Superior temporal gyrus (tissue), 1 donor: ENCODE data around the gene CDHR4.
"Not testable (repeated sequence)": the region's sequence is repeated elsewhere in the genome, so short reads cannot be mapped to it uniquely, and the experiment has no call there.

Source experiments
- DNase-seq: peaks from one replicate; pipeline ENCODE4 v3.0.0-alpha.2; 2016; ENCODE audit errors: extremely low spot score

Gene CDHR4, protein sequence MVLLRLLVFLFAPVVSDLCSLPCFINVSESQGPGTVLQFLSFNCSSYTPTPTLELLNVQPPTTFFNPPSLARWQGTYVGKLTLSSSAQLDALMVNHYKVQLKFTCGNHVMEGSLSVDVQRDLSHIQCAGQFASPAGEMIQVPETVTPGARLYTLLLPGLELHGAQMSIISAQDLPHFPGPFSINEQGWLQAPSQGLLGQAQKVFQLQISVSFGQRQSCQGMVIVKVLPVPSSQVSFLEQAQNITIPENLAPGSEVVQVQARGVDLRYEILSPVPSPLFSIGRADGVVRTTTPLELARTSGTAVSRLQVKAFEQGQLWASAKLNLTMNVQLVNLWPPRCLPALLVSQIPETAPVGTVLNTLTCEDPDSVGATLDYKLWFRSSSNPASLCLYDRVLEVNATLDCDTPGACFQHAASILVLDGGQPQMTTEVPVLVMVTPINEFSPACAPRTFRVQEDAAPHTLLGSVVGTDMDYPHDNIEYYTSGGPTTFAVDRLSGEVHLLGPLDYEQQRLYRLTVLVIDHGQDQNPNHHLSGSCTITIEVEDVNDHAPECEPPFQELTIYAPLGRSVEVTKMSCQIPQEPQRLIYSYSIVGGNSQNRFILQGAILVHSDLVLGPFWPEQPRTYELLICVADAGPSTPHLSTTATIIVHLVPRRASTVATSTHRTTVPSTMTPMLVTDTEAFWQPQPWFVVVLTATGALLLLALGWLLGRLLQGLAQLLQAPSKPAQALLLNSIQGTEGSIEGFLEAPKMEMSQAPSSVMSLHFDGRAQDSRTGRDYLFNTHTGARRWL

DNA sequence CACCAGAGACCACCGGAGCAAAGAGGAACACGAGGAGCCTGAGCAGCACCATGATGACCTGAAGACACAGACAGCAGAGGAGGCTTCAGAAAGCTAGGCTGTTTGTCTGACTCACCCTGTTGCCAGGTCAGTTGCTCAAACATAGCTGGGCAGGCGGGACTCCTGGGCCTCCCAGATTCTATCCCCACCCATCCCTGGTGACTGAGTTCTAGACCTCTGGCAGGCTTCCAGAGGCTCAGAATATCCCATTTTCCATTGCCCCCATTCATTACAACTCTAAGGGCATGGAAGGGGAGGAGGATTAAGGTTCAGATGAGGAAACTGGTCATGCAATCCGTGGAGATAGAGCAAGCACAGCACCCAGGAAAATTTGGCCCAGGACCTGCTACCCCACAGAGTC, at the start of gene CDHR4:
TSS of gene CDHR4 (minus strand) at position 113 of the 400 bp plus-strand sequence. CDS start at position 52, 61 bp downstream.
- DNase-seq, result no peak

DNA sequence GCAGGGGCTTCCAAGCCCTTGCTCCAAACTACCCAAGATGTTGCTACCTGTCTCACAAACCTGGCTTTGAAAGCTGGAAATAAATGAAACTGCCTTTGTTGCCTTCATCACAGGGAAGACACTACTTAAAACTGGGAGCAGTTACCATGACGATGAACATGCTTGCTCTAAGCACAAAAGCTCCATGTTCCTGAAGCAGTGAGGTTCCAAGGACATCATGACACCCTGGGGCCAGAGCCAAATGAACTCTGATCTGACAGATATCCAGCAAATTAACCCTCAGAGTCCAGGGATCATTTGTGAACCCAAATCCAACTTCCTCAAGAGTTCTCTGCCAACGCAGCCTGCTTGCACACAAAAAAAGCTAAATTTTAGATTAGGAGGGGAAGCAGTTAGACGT, 46.0 kb upstream of the CDHR4 start:
- no peak for DNase-seq

DNA sequence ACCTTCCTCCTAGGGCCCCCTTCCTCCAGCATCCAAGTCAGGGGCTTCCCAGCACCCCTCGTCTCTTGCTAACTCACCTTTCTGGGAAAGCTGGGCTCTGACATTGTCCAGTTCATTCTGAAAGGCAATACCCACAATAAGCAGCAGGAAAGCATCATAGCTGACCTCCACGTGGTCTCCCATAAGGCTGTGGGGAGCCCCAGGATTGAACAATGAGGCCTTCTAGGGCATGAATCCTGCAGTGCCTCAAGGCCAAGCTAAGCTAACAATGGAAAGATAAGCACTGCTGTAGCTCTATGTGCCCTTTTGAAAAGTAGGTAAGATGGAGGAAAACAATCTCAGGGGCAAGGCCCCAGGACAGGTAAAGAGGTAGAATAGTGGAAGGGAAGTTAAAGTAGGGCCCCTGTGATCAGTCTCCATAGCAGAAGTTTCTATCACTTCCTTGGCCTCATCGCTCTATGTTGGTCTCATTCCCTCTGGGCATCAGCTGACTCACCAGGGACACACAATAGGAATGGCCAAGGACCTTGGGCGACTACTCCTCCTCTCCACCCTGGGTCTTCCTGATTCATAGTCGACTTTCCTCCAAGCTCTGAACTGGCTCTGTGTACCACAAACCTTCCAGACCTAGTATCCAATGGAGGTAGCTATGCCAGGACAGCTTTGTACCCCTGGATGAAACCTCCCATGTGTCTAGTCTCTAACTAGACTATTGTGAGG, 45.0 kb upstream of the CDHR4 start:
- DNase-seq, result no peak

DNA sequence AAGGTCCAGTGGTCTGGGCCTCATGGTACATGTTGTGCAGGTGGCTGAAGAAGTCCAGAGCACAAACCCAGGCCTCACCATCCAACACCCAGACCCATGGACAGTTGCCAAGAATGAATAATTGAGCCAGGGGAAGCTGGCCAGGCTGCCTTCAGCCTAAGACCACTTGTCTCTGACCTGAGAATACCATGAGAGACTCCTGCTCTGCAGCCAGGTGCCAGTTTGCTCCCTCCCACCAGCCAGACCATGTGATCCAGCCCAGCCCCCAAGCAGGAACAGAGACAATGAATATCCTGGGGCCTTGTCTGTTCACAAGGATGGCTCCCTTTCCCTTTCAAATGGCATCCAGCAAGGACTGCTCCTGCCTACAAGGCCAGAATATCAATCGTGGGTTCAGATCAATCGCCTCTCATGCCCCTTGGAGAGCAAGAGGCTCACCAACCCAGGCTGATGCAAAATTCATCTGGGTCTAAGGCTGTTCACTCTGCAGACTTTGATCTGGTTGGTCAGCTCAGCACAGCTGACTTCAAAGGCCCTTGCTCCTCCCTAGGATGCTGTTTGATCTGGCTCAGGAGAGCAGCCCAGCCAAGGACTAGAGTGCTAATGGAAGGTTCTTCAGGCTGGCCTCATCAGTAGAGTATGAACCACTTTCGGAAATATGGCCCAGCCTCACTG, 43.3 kb upstream of the CDHR4 start:
- DNase-seq, result no peak

DNA sequence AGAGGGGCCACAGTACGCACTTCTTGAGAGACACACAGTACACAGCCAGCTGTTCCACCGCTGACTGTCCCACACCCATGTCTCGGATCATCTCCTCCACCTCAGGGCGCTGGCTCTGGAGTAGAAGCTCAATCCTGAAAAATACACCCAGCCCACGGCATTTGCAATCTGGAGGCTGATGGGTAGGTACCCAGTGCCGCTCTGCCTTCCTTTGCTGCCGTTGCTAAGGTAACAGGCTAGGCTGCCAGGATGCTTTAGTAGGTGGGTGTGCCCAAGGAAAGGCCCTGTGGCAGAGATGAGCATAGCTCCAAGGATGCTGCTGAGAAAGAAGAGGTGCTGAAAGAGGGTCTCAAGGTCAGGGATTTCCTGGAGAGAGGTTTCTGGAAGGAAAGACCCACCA, 42.1 kb upstream of the CDHR4 start:
- peak; percentile 55 for DNase-seq

DNA sequence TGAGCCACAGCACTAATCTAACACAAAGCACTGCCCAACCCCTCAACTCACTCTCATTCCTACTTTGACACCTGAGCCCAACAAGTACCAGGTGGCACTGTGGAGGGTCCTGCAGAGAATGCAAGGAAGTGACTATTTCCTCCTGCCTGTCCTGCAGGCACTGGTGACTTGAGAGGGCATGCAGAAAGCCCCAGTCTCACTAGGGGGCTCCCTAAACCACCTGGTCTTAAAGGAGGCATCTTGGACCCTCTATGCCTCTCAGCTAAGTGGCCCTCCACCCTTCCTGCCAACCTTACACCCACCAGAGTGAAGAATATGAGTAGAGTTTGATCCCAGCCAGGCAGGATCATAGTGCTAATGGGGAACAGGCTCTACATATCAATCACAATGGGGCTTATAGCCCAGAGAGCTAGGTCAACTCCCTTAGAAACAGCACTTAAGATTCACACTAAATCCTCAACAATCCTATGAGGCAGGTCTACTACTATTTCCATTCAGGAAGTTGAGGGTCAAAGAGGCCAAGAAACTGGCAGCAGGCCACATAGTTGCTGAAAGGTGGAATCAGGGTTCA, 41.5 kb upstream of the CDHR4 start:
- no peak for DNase-seq

DNA sequence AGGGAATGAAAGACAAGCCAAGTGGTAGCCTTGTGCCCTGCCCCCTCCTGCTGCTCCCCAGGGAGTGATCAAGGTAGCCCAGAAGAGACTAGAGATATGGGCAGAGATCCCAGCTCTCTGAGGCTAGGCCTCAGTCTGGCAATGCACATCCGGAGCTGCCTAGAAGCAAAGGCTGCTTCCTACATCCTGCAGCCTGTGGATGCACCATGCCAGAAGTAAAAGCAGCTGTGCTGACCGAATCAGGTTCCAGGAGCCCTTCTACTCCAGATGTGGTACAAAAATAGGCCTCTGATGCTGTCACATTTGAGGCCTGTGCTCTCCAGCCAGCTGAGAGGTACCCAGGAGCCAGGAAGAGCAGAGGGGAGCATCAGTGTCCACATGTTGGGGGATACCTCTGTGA, 40.7 kb upstream of the CDHR4 start:
- no peak for DNase-seq

DNA sequence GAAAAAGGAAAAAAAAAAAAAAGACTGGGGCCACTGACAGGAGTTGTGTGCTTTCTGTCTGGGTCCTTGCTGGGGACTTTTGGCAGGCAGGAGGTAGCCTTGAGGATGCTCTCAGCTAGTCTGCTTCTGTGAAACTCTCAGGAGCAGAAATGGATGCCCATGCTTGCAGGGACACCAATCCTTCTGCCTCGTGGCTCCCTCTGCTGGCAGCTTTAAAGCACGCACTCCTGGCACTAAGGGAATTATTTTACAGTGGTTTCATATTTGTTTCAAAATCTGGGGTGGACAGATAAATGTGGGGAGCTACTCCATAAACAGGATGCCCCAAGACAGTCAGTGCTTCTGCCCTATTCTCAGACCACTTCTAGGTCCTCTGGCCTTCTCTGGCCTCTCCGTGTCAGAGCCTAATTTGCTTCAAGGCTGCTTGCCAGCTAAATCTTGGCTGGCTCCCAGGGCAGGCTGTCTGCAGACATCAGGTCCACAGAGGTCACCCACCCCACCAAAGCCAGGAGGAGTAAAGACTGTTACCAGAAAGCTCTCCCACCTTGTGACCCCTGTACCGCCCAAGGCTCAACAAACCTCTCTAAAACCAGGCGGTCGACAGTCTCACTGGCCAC, 39.6 kb upstream of the CDHR4 start:
- peak; percentile 93 for DNase-seq

DNA sequence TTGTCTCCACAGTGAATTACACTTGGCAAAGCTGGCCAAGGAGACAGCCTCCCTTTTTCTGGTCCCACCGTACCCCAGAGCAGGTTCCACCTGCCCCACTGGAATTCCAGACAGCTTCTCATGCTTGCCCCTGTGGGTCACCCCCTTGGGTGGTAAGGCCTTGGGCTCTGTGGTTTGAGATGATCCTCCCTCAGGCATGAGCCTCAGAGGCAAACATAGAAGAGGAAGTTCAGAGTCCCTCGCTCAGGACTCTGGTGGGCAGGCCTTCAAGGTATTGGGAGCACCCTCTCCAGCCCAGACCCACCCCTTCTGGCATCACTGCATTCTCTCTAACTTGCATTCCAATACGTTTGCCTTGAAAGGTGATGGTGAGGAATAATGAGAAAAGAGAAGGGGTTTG, 31.7 kb upstream of the CDHR4 start:
- DNase-seq, result no peak

DNA sequence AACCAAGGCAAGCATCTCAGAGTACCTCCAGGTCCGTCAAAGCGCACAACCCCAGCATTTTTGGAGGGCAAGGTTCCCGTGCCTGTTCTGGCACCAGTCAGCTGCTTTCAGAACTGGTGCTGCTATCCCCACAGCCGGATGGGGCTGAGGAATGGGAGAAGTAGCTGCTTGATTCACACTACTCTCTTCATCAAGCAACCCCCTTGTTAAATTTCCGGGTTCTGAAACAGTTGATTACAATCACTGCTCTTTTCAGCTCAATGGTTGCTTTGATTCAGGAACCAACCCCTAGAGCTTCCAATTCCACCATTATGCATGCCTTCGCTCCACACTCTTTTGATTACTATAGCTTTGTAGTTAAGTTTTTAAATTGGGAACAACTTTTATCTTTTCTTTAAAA, 26.3 kb upstream of the CDHR4 start:
- no peak for DNase-seq

DNA sequence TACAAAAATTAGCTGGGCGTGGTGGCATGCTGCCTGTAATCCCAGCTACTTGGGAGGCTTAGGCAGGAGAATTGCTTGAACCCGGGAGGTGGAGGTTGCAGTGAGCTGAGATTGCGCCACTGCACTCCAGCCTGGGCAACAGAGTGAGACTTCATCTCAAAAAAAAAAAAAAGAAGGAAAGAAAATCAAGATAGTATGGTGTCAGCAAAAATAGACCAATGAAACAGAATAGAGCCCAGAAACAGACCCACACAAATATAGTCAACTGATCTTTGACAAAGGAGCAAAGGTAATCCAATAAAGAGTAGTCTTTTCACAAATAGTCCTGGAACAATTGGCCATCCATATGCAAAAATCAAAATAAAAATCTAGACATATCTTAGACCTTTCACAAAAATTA, 23.5 kb upstream of the CDHR4 start:
- not testable (repeated sequence) for DNase-seq

DNA sequence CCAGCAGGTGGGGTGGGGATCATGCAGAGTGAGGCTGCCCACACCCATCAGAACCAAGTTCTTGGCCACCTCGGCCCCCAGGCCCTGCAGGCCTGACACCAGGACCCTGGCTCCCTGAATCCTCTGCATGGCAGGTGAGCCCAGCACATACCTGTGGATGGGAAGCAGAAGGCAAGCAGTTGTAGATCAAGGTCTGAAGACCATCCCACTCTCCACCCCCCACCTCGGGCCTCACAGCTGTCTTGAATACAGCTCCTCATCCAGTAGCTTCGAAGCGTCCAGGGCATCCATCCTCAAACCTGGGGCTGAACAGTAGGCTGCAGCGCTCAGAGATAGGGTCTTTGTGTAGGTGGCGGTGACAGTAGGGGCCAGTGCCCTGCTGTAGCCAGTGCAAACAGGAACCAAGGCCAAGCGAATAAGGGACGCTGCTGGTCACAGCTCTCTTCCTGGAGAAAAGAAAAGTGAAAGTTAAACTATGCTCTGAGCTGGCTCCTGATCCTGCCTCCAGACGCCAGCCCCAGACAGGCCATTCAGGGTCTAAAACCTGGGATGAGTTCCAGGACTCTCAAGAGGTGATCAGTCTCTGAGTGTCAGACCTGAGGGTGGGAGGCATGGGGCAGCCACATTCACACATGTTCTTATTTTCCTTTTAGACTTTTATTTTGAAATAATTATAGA, 14.0 kb upstream of the CDHR4 start, which contains the start of gene UBA7:
TSS of gene UBA7 (minus strand) at position 457 of the 678 bp plus-strand sequence. CDS start at position 291, 166 bp downstream.
- DNase-seq, result peak; percentile 27

DNA sequence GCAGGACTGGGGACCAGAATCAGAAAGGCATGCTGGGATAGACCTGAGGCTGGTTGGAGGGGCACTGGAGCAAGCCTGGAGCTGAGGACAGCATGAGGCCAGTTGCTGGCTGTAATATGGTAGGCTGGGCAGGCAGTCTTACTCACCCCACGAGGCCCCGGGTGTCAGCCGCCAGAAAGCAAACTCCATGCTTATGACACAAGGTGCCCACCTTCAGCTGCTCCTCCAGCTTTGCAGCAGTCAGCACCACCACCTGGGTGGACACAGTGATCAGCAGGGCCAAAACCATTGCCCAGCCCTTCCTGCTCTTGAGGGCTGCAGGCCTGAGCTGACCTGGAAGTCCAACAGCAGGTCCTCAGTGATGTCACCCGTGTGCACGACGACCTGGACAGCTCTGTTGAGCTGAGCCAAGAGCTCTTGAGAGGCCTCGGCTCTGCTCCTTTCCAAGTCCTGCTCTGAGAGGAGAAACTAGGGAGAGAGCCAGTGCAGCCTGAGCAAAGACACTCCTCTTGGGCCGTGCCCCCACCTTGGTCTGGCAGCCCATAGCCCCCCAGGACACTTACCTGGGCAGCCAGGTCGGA, 13.3 kb upstream of the CDHR4 start:
- no peak for DNase-seq

DNA sequence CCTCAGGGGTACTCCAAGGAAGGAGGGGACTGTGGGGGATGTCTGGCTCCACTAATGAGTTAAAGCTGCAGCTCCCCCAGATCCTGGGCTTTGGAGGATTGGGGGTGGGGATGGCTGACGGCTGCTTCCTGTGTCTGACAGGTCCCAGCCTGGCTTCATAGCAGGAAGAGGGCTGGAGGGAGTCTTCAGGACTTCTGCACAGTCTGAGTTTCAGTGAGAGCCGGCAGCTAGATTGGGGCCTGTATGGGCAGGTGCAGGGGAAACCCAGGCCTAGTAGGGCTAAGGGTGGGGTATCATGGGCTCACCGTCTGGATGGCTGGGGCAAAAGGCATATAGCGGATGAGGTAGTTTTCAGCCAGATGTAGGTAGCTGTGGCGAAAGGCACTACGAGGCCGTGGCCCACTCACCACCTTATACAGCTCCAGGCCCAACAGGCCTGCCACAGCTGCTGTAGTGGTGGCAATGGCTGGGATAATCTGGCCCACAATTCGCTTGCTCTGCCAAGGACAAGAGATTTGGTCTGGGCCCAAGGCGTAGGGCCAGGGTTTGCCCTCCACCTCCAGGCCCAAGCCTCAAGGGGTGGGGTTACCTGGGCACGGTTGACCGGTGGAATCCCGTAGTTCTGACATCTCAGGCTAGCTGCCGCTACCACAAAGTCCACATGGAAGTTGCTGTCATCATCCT, 7.9 kb upstream of the CDHR4 start:
- no peak for DNase-seq

DNA sequence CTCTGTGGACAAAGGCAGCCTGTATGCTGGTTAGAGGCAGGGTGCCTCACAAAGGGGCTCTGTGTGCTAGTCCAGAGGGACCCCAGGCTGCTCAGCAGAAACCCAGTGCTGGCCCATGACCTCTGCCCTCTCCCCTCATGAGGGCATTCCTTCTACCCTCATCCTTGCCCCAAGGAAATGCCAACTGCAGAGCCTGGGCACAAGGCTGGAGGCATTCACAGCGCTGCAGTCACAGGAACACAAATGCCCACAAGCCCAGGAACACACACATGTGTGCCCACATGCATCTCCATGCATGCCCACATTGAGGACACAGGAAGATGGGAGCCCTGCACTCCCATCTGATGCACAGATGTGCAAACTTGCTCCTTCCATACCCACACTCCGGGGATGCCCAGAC, 7.2 kb upstream of the CDHR4 start:
- DNase-seq, result no peak

DNA sequence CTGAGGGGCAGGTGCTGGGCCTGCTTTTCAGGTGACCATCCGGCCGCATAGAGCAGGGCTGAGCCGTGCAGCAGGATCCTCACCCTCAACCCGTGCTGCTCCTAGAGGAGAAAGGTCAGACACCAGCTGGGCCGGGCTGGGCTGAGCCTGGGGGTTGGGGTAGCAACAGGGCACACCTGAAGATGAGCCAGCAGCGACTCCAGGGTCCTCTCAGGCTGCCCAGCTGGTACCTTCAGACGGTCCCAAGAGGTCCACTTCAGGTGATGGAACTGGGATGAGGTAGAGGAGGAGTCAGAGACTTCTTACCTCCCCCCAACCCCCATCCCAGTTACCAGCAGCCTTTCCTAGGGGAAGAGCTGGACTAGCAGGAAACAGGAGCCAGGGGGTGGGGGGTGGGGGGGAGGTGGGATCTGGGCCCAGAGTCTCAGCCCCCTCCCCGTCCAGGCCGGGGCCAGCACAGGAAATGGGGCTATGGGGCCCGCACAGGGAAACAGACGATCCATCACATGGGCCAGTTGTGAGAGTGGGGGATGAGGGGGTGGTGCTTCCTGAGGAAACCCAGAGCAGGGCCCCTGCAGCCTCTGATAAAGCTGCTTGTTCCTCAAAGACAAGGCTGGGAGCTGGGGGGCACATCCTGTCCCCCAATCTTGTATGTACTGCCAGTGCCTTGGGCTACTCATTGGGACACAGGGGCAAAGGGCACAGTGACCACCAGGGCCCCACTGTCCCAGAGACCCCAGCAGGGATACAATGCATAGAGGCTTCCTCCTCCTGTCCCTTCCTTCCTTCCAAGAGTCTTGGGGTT, 6.4 kb upstream of the CDHR4 start:
- no peak for DNase-seq

DNA sequence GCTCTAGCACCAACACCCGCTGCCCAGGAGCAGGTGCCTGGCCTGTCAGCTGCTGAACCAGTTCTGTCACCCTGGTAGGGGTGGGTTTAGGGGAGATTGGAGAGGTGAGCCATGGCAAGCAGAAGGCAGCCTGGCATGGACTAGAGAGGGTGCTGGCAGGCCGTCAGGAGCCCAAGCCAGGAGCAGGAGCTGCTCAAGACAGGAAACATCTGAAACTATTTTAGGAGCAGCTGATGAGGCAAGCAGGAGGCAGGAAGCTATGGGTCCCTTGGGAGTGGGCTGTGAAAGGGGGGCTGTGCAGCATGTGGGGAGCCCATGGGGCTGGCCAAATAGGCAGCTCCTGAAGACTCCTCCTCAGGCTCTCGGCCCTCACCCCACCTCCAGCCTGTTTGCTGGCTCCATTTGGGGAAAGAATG, 5.7 kb upstream of the CDHR4 start:
- no peak for DNase-seq
